Fibroblast of gingiva (primary cell): Measurements from ENCODE around the gene MXI1.

ENCODE experiments used
- DNase-seq: peaks from one replicate; pipeline ENCODE4 v3.0.0-alpha.2; 2011; ENCODE audit warnings: low read depth

Gene MXI1

GRCh38 chr10:110275128-110275729 lies 67.8 kb downstream of the MXI1 start:
- DNase-seq, result no peak

DNA sequence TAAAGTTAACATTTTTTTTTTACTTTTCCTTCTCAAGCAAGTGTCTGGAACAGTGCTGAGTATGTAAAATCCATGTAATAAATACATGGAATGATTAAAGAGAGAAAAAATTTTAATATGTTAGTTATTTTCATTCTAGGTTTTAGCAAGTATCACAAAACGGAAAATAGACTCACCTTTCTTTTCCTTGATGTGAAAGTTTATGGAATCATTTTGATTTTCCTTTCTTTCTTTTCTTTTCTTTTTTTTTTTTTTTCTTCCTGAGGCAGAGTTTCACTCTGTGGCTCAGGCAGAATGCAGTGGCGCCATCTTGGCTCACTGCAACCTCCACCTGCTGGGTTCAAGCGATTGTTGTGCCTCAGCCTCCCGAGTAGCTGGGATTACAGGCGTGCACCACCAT lies 69.2 kb downstream of the MXI1 start:
- no peak for DNase-seq

DNA sequence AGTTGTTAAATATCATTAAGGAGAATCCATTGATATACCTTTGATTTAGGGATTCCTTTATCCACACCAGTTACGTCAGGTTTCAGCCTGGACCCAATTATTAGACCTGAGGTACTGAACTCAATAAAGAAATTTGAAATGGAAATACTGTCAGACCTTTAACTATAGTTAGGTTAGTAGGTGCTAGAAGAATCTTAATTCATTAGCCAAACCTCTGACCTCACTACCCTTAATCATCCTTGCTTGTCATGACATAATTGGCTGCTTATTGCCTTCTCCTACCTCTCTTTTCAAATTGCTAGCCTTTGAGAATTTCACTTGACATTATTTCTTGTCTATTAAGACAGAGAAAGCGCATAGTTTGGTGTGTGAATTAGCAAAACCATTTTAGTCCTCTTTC lies 70.2 kb downstream of the MXI1 start:
- no peak for DNase-seq

GRCh38 chr10:110278562-110279406 lies 71.4 kb downstream of the MXI1 start:
- no peak for DNase-seq

DNA sequence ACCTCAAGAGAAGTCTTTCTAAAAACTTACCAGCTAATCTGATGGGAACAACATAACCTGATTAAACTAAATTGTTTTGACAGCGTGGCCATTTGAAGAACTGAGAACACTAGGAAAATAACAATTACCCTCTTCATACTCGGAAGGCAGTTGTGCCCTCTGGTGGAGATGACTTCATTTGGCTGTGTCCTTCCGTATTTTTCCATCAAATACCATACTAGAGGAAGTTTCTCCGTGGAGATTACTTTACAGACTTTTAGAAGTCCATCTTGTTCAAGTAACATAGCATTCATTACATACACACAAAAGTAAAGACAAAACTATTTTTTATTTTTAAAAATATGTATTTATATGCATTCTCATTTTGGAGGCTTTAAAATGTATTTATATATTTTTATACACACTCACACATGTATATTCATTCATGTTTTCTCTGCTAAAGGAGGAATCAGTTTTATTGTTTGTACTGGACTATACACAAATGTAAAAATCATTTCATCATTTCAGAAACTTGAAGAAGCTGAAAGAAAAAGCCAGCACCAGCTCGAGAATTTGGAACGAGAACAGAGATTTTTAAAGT lies 72.1 kb downstream of the MXI1 start:
- peak; percentile 54 for DNase-seq

- no peak for DNase-seq
Observed at GRCh38 chr10:110284262-110284661, 76.9 kb downstream of the MXI1 start.

DNA sequence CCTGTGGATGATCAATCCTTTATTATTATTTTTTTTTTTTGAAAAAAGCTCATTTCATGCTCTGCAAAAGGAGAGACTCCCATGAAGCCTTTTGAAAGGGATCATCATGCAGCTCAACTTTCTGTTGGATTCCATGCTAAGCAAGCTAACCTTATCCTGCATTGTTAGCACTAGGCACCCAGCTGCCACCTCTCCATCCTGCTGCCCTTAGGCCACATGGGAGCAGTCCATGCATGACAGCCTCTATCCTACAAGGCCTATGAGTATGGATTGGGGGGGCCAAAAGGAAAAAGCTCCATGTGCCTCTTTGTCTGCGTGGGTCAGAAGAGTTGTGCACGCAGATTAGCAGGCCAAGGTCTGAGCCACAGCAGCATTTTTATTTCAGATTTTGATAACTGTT lies 78.1 kb downstream of the MXI1 start:
- no peak for DNase-seq

GRCh38 chr10:110286841-110287240 lies 79.4 kb downstream of the MXI1 start:
- no peak for DNase-seq

GRCh38 chr10:110296966-110297365 lies 89.6 kb downstream of the MXI1 start:
- DNase-seq, result no peak

DNA sequence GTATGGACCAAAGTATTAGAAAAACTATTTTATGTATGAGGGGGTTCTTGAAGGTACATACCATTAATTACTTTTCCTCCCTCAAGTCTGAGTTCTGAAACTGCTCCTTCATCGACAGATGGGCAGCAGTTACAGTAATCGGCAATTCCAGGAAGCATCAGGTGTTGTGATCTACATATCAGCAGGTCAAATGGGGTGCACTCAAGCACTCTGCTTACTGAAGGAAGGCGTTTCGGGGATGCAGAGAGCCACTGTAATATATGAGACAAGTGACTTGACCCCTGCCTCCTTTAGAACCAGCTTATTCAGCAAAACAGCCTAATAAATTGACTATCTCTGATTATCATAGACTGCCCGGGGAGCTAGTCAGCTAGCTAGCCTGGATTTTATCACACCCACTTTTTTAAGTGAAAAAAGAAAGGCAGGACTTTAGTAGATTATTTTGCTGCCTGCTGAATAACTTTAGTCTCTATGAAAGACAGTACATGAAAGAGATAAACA lies 93.1 kb downstream of the MXI1 start:
- DNase-seq, result no peak

DNA sequence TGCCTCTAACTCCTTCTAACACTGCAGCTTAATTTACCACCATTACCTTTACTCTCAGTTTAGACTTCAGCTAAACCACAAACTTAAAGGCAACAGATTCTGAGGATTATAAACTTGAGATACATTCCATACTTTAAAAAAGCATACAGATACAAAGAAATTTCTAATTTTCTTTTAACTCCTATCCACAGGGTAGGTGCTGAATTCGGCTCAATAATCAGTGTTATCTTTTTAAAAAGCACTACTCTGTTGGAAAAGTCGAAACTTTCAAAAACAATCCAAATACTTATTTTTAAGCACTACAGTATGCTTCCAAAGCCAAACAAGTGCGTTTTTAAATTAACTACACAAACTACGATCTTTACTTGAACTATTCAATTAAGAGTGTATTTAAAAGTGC lies 96.3 kb downstream of the MXI1 start:
- DNase-seq, result no peak

- no peak for DNase-seq
Observed at GRCh38 chr10:110304394-110304779, 97.0 kb downstream of the MXI1 start.

- DNase-seq, result peak; percentile 96
Observed at GRCh38 chr10:110304780-110305421, 97.5 kb downstream of the MXI1 start, which contains the start of gene SMNDC1. TSS of gene SMNDC1 (minus strand) at chr10:110304920. CDS start at chr10:110303587, 1,333 bp downstream.

DNA sequence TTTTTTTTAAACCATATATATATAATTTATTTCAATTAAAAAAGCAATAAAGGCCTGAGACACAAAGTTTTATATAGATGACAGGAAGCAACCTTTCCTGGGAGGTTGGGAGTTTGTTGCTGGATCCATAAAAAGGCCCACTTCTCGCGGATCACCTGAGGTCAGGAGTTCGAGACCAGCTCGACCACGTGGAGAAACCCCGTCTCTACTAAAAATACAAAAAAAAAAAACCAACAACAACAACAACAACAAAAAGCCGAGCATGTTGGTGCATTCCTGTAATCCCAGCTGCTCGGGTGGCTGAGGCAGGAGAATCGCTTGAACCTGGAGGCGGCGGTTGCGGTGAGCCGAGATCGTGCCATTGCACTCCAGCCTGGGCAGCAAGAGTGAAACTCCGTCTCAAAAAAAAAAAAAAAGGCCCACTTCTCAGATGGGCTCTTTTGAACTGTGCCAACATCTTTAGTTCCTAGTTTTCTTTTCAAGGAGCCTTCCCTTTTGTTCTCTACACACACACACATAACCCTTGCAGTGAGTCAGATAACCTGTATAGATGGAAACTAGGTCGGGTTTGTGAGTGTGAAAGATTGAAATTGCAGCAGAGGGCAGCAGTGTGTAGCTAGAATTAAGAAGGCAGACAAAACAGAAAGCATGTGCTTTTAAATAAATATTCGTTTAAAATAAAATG lies 98.5 kb downstream of the MXI1 start:
- peak; percentile 81 for DNase-seq

GRCh38 chr10:110306452-110306768 lies 99.0 kb downstream of the MXI1 start:
- DNase-seq, result no peak

DNA sequence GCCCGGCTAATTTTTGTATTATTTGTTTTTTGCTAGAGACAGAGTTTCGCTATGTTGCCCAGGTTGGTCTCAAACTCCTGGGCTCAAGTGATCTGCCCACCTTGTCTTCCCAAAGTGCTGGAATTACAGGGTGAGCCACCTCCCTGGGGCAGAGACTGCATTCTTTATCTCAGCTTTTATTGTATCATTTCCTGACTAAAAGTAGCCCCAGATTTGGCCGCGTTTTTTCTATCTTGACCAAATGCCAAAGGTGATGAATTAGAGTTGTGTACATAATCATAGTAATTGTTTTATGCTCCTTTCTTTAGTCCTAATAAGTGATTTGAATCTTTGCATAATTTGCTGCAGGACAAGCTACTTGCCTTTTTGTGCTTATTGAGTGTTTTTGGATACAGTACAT lies 100.4 kb downstream of the MXI1 start:
- DNase-seq, result no peak

- DNase-seq, result no peak
Observed at GRCh38 chr10:110310741-110311140, 103.3 kb downstream of the MXI1 start.

- peak; percentile 44 for DNase-seq
Observed at GRCh38 chr10:110311357-110311949, 104.0 kb downstream of the MXI1 start.

DNA sequence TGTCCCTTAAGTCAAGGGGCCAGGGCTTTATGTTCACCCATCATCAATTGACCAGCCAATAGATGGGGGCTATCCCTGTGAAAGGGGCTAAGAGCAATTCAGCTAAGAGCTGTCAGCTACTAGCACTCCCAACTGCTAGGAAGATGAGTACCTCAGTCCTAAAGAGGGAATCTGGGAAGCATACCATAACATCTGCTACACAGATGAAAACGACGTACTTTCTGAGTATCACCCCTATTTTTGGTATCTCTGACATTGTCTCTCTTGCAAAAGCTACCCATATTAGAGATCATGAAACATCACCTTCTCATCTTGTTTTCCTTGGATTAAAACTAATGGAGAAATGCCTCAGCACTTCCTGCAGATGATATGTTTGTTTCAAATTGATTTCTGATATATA lies 104.8 kb downstream of the MXI1 start:
- DNase-seq, result peak; percentile 4

DNA sequence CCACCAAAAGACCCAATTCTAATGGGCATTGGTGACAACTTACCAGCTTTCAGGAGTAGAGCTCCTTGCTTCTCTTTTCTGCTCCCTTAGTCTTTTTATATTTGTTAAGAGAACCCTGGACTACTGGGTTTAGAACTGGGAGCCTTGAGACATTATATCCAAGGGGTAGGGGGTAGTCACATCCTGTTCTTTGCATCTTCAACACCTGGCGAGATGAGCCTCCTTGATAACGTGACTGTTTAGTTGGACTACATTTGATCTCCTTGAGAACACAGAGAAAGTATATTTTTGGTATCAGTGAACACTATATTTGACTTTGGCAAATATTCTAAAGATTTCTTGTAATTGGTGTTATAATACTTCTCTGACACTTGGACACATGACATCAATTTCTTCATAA lies 106.3 kb downstream of the MXI1 start:
- no peak for DNase-seq
